A673 (cell line): ENCODE measurements around the gene RELCH.

Experiments used
- EZH2 ChIP-seq: fragments of 200-600 bp; sonication (generic); IDR thresholded peaks from 2 replicates; pipeline ENCODE4 v1.6.1; 2017; ENCODE audit warnings: borderline replicate concordance, low read depth, mild to moderate bottlenecking, mixed read lengths, antibody characterized with exemption, low read length; ENCODE audit not compliant: poor library complexity, severe bottlenecking
- TF ChIP-seq, protein P1 (sequence below): fragments of 300-800, 200-600 bp; sonication (generic); conservative IDR thresholded peaks from 2 replicates; pipeline ENCODE4 v1.5.1; 2017; ENCODE audit warnings: low read depth, mild to moderate bottlenecking, antibody characterized with exemption, low read length, moderate library complexity, mixed read lengths

DNA sequence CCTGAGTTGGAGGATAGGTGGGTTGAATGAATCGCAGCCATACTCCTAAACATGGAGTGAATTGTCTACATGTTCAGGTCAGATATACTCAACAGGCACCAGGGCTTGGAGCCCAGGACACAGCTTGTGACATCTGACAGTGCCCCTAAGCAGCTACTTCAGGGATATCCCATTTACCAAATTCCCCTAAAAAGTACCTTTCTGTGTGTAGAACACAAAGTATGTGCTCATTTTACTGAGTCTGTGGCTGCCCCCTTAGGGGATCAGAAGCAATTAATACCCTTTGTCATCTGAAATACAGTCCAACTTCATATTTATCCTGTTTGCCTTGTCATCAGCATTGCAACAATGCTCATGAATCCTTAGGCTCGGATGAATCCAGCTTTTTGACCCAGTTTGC, 158.9 kb downstream of the RELCH start:
- TF ChIP-seq, protein P1, sequence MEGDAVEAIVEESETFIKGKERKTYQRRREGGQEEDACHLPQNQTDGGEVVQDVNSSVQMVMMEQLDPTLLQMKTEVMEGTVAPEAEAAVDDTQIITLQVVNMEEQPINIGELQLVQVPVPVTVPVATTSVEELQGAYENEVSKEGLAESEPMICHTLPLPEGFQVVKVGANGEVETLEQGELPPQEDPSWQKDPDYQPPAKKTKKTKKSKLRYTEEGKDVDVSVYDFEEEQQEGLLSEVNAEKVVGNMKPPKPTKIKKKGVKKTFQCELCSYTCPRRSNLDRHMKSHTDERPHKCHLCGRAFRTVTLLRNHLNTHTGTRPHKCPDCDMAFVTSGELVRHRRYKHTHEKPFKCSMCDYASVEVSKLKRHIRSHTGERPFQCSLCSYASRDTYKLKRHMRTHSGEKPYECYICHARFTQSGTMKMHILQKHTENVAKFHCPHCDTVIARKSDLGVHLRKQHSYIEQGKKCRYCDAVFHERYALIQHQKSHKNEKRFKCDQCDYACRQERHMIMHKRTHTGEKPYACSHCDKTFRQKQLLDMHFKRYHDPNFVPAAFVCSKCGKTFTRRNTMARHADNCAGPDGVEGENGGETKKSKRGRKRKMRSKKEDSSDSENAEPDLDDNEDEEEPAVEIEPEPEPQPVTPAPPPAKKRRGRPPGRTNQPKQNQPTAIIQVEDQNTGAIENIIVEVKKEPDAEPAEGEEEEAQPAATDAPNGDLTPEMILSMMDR, result no peak
- TF ChIP-seq EZH2, result no peak
